Uterus (tissue), 2 donors: ENCODE results near the gene CDKN1C.

Experiments
- CTCF ChIP-seq, 4 experiments: fragments of 200-600 bp in 2 of 4; fragments of 450-650 bp in 2 of 4; sonication (generic) in 2 of 4; IDR thresholded peaks; one replicate each; pipeline ENCODE4 v1.5.1; 2016 to 2019; ENCODE audit warnings: antibody characterized with exemption in 4 of 4, mild to moderate bottlenecking in 2 of 4, moderate library complexity in 1 of 4
- POLR2A ChIP-seq, 2 donors: fragments of 450-650 bp; IDR thresholded peaks; one replicate each; pipeline ENCODE4 v1.6.1; 2016; ENCODE audit warnings: antibody characterized with exemption in 2 of 2, mild to moderate bottlenecking in 1 of 2, moderate library complexity in 1 of 2

DNA sequence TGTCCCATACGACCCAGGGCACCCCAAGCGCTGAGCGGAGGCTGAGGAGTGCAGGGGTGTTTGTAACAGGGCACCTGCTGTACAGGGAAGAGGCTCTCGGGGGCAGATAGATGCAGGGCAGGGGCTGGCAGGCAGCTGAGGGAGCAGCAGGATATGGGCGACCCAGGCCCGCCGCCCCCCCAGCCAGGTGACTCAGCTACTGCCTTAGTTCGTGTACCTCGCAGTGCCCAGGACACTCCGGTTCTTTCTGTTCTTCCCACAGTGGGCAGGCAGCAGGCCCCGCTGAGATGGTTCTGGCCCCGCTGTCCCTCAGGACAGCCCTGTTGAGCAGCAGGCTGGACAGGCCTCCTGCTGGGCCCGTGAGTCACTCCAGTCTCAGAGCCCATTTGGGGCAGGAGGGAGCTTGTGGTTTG, 27.4 kb upstream of the CDKN1C start:
- TF ChIP-seq CTCF (IDR thresholded peaks at IDR 0.05): no peak
- TF ChIP-seq POLR2A (IDR thresholded peaks at IDR 0.05): no peak
